KG1 (cell line): ENCODE results near the gene SMYD3.
"Not testable (repeated sequence)": the region's sequence is repeated elsewhere in the genome, so short reads cannot be mapped to it uniquely, and the experiment has no call there.

Experiments
- DNase-seq: peaks from one replicate; lab custom pipeline; 2025; lab: John Stamatoyannopoulos, UW

SMYD3 gene

DNA sequence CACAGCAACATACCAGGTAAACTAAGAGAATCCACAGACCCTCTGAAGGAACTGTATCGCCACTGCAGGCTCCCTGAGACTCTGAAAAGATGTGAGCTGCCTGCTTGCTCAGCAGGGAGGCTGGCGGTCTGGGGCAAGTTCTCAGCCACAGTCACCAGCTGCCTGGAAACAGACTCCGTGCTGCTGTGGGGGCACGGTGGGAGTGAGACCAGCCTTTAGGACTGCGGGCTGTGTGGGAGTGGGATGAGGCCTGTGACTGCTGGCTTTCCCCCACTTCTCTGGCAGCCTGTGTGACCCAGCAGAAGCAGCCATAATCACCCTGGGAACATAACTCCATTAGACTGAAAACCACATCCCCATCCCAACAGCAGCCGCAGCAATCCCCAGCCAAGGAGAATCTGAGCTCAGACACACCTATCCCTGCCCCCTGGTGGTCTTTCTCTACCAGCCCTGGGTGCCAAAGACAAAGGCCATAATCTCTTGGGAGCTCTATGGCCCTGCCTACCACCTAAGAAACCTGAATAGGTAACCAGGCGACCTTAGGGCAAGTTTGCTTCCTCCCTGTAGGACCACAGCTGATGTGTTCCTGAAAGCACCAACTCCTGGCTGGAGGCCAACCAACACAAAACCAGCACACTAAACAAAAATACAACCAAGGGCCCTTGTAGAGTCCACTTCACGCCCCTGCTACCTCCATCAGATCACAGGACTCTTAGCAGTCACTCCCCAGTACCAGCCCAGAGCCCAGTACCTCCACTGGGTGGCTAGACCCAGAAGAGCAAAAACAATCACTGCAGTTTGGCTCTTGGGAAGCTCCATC, 151.5 kb downstream of the SMYD3 start:
- no peak for DNase-seq

- no peak for DNase-seq
These were observed 155.4 kb downstream of the SMYD3 start for GRCh38 chr1:246351721-246352120.

GRCh38 chr1:246350745-246351144, 156.3 kb downstream of the SMYD3 start:
- no peak for DNase-seq

- no peak for DNase-seq
These were observed 163.1 kb downstream of the SMYD3 start for GRCh38 chr1:246343937-246344336.

DNA sequence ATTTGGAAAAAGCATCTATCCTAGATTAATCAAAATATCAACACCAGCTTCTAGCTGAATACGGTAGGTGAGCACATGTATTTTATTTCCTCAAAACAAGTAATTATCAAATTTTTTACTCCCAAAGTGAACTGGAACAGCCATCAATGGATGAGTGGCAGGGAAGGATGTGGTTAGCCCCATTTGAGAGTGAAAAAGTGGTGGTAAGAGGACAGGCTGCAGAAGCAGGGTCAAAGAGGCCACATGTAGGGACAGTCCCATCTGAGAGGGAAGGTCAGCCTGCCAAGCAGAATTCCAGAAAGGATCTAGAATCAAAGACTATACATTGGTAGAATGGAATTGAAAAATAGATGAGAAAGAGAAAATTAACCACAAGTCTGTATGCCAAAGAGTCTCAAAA, 163.8 kb downstream of the SMYD3 start:
- no peak for DNase-seq

DNA sequence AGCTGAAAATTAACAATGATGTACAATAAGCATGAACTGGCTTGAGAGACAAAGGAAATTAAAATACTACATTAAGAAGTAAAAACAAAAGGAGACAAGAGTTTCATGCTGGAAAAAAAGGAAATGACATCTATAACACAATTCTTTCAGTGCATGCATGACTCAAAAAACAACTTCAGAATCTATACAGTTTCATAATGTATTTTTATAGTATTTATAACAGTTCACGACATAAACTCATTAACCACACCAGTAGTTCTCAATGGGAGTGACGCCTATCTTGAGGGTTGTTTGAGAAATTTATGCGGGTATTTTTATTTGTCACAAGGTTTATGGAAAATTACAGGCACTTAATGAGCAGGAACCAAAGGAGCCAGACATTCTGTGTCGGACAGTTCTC, 168.5 kb downstream of the SMYD3 start:
- no peak for DNase-seq

DNA sequence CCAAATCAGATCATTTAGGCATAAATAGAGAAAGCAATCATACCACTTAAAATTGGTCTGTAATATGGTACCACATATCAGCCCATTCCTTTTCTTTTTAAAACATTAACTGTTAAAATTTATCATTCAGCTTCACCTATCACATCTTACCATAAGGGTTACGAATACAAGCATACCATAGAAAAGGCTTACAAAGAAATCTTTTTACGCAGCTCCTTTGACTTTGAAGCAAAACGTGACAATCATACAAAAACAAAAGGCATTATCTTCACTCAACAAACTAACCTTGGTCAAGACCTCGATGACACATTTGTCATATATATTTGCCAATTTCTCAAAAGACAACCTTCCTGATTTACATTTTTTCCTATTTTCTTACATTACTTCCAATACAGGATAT, 169.0 kb downstream of the SMYD3 start:
- DNase-seq = no peak

GRCh38 chr1:246335151-246335550, 171.9 kb downstream of the SMYD3 start:
- DNase-seq = no peak

DNA sequence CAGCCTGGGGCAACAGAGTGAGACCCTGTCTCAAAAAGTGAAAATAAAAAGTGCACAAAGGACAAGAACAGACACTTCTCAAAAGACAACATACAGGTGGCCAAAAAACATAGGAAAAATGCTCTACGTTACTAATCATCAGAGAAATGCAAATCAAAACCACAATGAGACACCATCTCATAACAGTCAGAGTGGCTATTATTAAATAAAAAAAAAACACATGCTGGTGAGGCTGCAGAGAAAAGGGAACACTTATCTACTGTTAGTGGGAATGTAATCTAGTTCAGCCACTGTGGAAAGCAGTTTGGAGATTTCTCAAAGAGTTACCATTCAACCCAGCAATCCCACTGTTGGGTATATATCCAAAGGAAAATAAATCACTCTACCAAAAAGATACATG, 173.2 kb downstream of the SMYD3 start:
- DNase-seq = no peak

GRCh38 chr1:246332078-246332477, 175.0 kb downstream of the SMYD3 start:
- DNase-seq = no peak

GRCh38 chr1:246329900-246330299, 177.2 kb downstream of the SMYD3 start:
- DNase-seq = no peak

GRCh38 chr1:246329292-246329691, 177.8 kb downstream of the SMYD3 start:
- DNase-seq = not testable (repeated sequence)

DNA sequence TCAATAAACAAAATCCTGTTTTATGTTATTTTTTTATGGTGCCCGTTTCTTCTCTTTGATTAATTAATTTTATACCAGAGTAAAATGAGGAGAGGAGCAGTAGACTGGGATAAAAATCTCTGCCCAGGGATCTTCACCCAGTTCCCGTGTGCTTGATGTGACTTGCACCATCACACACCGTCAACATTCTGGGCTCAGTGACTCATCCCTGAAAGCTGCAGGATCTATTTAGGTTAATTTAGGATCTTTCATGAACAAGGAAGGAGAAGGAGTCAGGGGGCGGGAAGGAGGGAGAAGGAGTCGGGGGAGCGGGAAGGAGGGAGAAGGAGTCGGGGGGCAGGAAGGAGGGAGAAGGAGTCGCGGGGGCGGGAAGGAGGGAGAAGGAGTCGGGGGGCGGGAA, 182.4 kb downstream of the SMYD3 start:
- DNase-seq = no peak

DNA sequence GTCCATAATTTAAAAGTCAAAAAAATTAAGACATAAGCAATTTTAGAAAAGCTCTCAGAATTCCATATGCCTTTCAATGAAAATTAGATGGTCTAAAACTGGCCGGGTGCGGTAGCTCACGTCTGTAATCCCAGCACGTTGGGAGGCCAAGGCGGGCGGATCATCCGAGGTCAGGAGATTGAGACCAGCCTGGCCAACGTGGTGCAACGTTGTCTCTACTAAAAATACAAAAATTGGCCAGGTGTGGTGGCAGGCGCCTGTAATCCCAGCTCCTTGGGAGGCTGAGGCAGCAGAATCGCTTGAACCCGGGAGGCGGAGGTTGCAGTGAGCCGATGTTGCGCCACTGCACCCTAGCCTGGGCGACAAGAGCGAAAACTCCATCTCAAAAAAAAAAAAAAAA, 183.0 kb downstream of the SMYD3 start:
- not testable (repeated sequence) for DNase-seq

GRCh38 chr1:246320286-246320685, 186.8 kb downstream of the SMYD3 start:
- no peak for DNase-seq

GRCh38 chr1:246319083-246319714, 187.9 kb downstream of the SMYD3 start:
- DNase-seq = no peak

- no peak for DNase-seq
These were observed 188.5 kb downstream of the SMYD3 start for GRCh38 chr1:246318622-246319021.

GRCh38 chr1:246318036-246318359, 189.1 kb downstream of the SMYD3 start:
- DNase-seq = no peak

DNA sequence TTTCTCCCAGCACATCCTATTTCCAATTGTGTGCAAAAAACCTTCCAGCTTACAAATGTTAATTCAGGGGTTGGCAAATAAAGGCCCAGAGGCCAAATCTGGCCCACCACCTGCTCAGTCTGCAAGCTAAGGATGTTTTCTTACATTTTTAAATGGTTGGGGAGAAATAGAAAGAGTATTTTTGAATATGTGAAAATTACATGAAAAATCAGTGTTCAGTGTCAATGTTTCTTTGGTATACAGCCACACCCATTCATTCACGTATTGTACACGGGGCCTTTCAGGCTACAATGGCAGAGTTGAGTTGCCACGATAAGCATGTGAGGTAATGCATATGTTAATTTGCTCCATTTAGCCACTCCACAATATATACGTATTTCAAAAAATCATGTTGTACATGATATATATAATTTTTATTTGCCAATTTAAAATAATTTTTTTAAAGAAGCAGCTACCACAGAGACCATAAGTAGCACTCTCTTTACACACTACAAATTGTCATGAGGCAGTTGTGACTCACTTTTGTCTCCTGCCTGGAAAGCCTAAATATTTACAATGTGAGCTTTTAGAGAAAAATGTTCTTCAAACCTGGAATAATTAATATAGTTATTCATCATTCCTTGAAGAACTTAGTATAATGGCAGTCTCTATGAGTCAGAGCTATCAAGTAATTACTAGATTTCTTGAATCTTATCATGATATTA, 189.6 kb downstream of the SMYD3 start:
- no peak for DNase-seq

GRCh38 chr1:246311461-246311860, 195.6 kb downstream of the SMYD3 start:
- DNase-seq = no peak

DNA sequence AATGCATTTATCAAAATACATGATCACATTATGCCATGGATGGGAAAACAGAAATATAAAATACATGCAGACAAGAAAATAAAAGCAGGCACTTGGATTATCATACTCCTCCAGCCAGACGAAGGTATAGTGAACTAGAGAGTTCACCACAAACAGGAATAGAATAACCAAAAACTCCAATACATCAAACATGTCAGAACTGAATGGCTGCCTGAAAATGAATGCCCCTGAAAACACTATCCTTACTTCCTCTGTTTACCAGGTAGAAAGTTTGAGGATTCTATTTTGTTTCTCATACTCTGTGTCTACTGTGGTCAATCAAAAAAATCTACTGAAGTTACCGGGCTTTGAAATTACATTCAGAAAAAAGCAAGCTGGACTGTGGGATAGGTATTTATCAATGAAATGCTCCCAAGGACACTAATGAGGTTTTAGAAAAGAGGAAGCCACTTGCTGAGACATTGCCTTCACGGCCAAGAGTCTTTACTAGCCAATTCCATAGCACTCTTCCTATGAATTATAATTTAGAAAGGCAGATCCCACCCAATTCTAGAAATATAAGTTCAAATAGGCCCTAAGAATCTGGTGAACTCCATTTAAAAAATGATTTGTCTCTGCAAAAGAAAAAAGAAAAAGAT, 197.7 kb downstream of the SMYD3 start:
- DNase-seq = no peak

DNA sequence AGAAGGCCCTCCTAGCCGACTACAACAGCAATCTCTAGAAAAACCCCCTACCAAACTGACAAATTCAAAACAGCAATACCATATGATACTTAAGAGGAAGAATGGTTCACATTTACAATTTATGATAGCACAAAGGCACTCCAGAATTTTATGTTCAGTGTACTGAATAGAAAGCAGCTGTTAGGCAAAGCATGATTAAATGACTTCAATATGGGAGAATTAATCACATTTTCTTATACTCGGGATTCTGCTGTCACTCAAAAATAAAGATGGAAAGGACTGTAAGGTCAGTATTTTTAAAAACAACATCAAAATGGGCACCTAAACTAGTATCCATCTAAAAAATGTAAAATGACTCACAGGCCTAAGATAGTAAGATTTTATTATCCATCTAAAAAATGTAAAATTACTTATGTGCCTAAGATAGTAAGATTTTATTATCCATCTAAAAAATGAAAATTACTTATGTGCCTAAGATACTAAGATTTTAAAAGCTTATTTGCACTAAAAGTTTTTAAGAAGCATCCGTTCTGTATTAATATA, 198.5 kb downstream of the SMYD3 start:
- DNase-seq = no peak
